Psoas muscle (tissue), 8 donors: ENCODE measurements around the gene MPRIP. TPM values are rescaled to one million over a fixed set of nuclear protein-coding genes. Genes with fewer than 3 reads are reported as not detected.

Source experiments
- ATAC-seq, 4 donors: fragments of 200-7000 bp; cut with Tn5 transposase; one replicate each; pipeline ENCODE4 v1.9.1; 2020; ENCODE audit warnings: moderate library complexity in 3 of 4, mild to moderate bottlenecking in 2 of 4
- DNase-seq, 2 donors: peaks; one replicate each; pipeline ENCODE4 v3.0.0-alpha.2; 2020
- H3K27ac ChIP-seq: fragments of 200-600 bp; one replicate; pipeline ENCODE4 v1.8.0; 2022
- H3K27me3 ChIP-seq, 3 donors: fragments of 200-600 bp in 1 of 3; one replicate each; pipeline versions ENCODE4 v1.6.1 to v1.8.0; 2013 to 2022; ENCODE audit warnings: low read length in 2 of 3, mild to moderate bottlenecking in 2 of 3, moderate library complexity in 1 of 3; ENCODE audit not compliant: insufficient read depth in 3 of 3
- H3K36me3 ChIP-seq, 2 donors: fragments of 200-600 bp in 1 of 2; one replicate each; pipeline versions ENCODE4 v1.6.1 to v1.8.0; 2013 to 2022; ENCODE audit warnings: low read depth in 1 of 2, mild to moderate bottlenecking in 1 of 2, moderate library complexity in 1 of 2; ENCODE audit not compliant: insufficient read depth in 1 of 2
- H3K4me1 ChIP-seq: fragments of 200-600 bp; one replicate; pipeline ENCODE4 v1.8.0; 2022
- H3K4me3 ChIP-seq: fragments of 200-600 bp; one replicate; pipeline ENCODE4 v1.8.0; 2022; ENCODE audit warnings: mild to moderate bottlenecking
- H3K9me3 ChIP-seq: fragments of 200-600 bp; one replicate; pipeline ENCODE4 v1.8.0; 2022
- WGBS, 3 donors: extraction: QIAGEN DNeasy Blood & Tissue Kit; methylation state at CpG; one replicate each; pipeline versions ENCODE4 v1.1.6 to v1.1.7; 2013; 5-methylcytosine and 5-hydroxymethylcytosine counted together
- intact Hi-C, 2 donors: fragments of 100-400 bp; cut with DNase I; formaldehyde crosslinking; loops; one replicate each; pipeline versions ENCODE4 v1.11.0 to v1.14.2; 2022
- polyA plus RNA-seq, 3 donors: library from polyadenylated mRNA; stranded (reverse); fragments of 200-250 nt; gene quantifications; one replicate each; pipeline ENCODE4 v1.2.3, GENCODE V29; 2013
- total RNA-seq, 4 donors: library from RNA; stranded (reverse); fragmentation: NEBNext Ultra II Directional in 2 of 4; extraction: Animal tissue kit (Norgen Biotek cat#: 25700) in 2 of 4; gene quantifications; one replicate each; pipeline versions ENCODE4 v1.2.1 to v1.2.4, GENCODE V29; 2021 to 2023
- TF ChIP-seq, protein P1 (sequence below): fragments of 200-600 bp; IDR thresholded peaks from one replicate; pipeline ENCODE4 v1.8.0; 2022; ENCODE audit warnings: antibody characterized with exemption
- donor health status: healthy with polysubstance abuse.
- donor health status: DM: no; HTN: no; CAD: no; lungs with moderate emphysema.
- donor health status: Bipolar disorder and iron deficiency.
- donor health status: healthy.
- donor health status: DM: yes; HTN: yes; CAD: no.
- donor health status: DM: no; HTN: no; CAD: no.
- donor health status: DM: no; HTN: no; CAD: no.
- donor health status: DM: yes; HTN: yes; CAD: no.

The MPRIP gene
- total and polyA plus RNA-seq, 7 donors = 142 to 322 (median 244) TPM

DNA sequence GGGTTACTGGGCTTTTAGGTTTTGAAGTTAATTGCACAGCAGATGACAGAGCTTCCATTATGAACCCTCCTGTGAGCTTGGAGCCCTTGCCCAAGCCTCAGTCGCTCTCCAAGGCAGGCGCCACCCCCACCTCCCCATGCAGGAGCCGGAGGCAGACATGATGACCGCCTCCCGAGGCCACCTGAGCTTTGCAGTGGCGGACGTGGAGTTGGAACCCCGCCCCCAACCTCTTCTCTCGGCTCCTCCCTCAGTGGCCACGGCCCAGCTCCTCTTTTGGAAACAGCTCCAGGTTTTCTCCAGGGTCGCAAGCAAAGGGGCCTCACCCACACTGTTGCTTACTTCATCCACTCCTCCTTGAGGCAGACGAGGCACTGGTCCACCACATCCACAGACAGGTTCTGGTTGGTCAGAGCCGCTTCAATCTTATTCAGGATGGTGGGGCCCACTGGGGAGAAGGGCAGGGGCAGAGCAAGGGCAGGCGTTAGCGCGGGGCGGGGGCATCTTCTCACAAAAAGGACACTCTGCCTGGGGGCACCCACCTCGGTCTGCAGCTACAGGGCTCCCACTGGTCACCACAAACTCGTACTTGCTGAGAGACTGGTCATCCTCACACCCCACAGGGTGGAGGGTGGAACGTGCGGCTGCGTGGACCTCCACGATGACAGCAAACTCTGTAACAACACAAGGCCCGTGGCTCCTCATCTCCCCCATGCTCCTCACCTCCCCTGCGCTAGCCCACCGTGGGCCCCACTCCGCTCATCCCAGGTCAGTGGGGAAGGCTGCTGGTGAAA lies 172.6 kb downstream of the MPRIP start:
- TF ChIP-seq, protein P1, sequence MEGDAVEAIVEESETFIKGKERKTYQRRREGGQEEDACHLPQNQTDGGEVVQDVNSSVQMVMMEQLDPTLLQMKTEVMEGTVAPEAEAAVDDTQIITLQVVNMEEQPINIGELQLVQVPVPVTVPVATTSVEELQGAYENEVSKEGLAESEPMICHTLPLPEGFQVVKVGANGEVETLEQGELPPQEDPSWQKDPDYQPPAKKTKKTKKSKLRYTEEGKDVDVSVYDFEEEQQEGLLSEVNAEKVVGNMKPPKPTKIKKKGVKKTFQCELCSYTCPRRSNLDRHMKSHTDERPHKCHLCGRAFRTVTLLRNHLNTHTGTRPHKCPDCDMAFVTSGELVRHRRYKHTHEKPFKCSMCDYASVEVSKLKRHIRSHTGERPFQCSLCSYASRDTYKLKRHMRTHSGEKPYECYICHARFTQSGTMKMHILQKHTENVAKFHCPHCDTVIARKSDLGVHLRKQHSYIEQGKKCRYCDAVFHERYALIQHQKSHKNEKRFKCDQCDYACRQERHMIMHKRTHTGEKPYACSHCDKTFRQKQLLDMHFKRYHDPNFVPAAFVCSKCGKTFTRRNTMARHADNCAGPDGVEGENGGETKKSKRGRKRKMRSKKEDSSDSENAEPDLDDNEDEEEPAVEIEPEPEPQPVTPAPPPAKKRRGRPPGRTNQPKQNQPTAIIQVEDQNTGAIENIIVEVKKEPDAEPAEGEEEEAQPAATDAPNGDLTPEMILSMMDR = no peak
- 84 to 87% (median 86%) methylated on average over 27 of the region's 27 CpGs for WGBS, 3 donors
- ATAC-seq (no peak), DNase-seq (no peak)
- H3K9me3 ChIP-seq = no peaks in the 10 kb centered on the region
- H3K27ac ChIP-seq = peak overlapping the region; percentile 9
- no peaks in the 10 kb centered on the region for H3K27me3 ChIP-seq
- intact Hi-C loops = loop anchor here in 1 of 2 donors (10.0 kb wide), 1 partner anchor 180 kb away; no protein-coding TSS in a partner anchor
- no peak overlapping the region for H3K4me3 ChIP-seq
- H3K4me1 ChIP-seq = peaks cover 16% of the 10 kb centered on the region
- H3K36me3 ChIP-seq = peaks cover 5 to 90% of the 10 kb centered on the region in 2 donors

- DNase-seq (no peak), ATAC-seq (no peak)
- Histone ChIP-seq H3K27me3 (no peaks in the 10 kb centered on the region), H3K4me1 (peaks cover 16% of the 10 kb centered on the region), H3K4me3 (no peak overlapping the region), H3K27ac (no peak overlapping the region), H3K36me3 (peaks cover 5 to 98% of the 10 kb centered on the region in 2 donors), H3K9me3 (no peaks in the 10 kb centered on the region)
- WGBS, 3 donors = 84 to 86% (median 85%) methylated on average over 8 of the region's 8 CpGs
- TF ChIP-seq, protein P1 = no peak
- intact Hi-C loops = loop anchor here in 1 of 2 donors (10.0 kb wide), 1 partner anchor 181 kb away; no protein-coding TSS in a partner anchor
Observed at GRCh38 chr17:17215575-17215974, 173.3 kb downstream of the MPRIP start.

DNA sequence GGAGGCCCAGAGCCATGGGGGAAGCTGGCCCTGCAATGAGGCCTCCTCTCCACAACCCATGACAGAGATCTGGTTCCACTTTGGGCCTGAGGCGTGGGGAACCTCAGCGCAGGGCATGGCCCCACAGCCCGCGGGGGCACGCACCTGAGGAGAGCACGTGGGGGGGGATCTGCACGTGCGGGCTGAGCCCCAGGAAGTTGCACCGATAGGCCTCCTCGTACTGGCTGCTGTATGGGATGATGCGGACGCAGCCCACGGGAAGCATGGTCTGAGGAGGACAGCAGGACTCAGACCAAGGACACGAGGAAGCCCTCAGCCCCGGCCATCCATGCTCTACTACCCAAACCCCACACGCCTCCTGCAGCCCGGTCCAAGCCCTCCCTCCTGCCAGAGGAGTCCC lies 174.0 kb downstream of the MPRIP start:
- TF ChIP-seq, protein P1 = no peak
- no peak for DNase-seq
- 89 to 92% (median 91%) methylated on average over 17 of the region's 17 CpGs for WGBS, 3 donors

DNA sequence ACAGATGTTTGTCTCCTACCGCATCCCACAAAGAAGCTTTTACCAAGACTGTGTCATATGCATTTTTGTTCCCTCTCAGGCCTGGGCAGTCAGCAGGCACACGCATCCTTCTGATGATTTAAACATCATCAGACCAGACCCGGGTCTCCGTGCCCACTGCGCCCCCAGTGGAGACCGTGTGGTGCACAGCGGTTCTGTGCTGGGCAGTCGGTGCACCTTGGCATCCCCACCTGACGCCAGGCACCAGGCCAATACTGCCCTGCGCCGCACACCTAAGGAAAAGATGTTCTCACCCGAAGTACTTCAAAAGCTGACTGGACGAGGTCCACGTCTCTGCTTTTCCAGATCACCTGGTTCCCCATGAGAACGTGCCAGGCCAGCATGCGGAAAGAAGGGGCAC lies 174.5 kb downstream of the MPRIP start:
- H3K4me1 ChIP-seq = peaks cover 5% of the 10 kb centered on the region
- H3K9me3 ChIP-seq = no peaks in the 10 kb centered on the region
- no peaks in the 10 kb centered on the region for H3K27me3 ChIP-seq
- ATAC-seq (no peak), DNase-seq (no peak)
- H3K27ac ChIP-seq = no peak overlapping the region
- WGBS, 3 donors = 80 to 90% (median 81%) methylated on average over 16 of the region's 16 CpGs
- H3K4me3 ChIP-seq = no peak overlapping the region
- H3K36me3 ChIP-seq = peaks cover 5 to 100% of the 10 kb centered on the region in 2 donors
- intact Hi-C loops = loop anchor here in 1 of 2 donors (10.0 kb wide), 1 partner anchor 182 kb away; no protein-coding TSS in a partner anchor
- TF ChIP-seq, protein P1 = no peak

More for the DNA sequence above, 174.0 kb downstream of the MPRIP start:
- Histone ChIP-seq H3K27me3 (no peaks in the 10 kb centered on the region), H3K4me3 (no peak overlapping the region), H3K27ac (no peak overlapping the region), H3K4me1 (peaks cover 10% of the 10 kb centered on the region), H3K9me3 (no peaks in the 10 kb centered on the region), H3K36me3 (peaks cover 5 to 100% of the 10 kb centered on the region in 2 donors)
- ATAC-seq = no peak
- intact Hi-C loops = loop anchor here in 1 of 2 donors (10.0 kb wide), 1 partner anchor 181 kb away; no protein-coding TSS in a partner anchor
